Astrocyte of the hippocampus (primary cell): ENCODE measurements around the gene SLC7A7.
"Not testable (repeated sequence)": the region's sequence is repeated elsewhere in the genome, so short reads cannot be mapped to it uniquely, and the experiment has no call there.

Source experiments
- DNase-seq: peaks from one replicate; pipeline ENCODE4 v3.0.0; 2011; ENCODE audit warnings: low read depth, low spot score

The SLC7A7 gene

GRCh38 chr14:22814941-22815713, at the start of gene SLC7A7:
Gene SLC7A7 (minus strand): TSS chr14:22815435. CDS start chr14:22813398, 2,037 bp downstream.
- DNase-seq: peak; percentile 15

GRCh38 chr14:22864979-22865378, 49.7 kb upstream of the SLC7A7 start:
- DNase-seq: no peak

- DNase-seq: no peak
These were observed 46.4 kb upstream of the SLC7A7 start for GRCh38 chr14:22861651-22862050.

GRCh38 chr14:22860377-22860776, 45.1 kb upstream of the SLC7A7 start:
- not testable (repeated sequence) for DNase-seq

GRCh38 chr14:22856428-22856827, 41.2 kb upstream of the SLC7A7 start:
- no peak for DNase-seq

GRCh38 chr14:22854963-22855724, 39.9 kb upstream of the SLC7A7 start:
- DNase-seq: no peak

GRCh38 chr14:22854296-22854695, 39.1 kb upstream of the SLC7A7 start:
- DNase-seq: not testable (repeated sequence)

- peak; percentile 93 for DNase-seq
These were observed 37.9 kb upstream of the SLC7A7 start for GRCh38 chr14:22852940-22853767.

DNA sequence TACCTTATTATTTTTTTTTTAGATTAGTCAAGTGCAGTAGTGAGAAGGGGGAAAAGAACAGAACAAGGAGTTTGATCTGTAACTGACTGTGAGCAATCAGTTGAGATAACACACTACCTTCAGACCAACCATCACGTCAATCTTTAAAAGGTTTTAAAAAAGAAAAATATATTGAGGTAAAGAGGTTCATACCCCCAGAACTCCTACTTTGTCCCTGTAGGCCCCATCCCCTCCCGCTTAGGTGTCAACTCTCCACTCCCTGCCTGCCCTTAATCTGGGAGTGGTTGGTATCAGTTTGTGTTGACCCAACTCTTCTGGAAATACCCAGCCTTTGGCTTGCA, 37.3 kb upstream of the SLC7A7 start:
- DNase-seq: no peak

DNA sequence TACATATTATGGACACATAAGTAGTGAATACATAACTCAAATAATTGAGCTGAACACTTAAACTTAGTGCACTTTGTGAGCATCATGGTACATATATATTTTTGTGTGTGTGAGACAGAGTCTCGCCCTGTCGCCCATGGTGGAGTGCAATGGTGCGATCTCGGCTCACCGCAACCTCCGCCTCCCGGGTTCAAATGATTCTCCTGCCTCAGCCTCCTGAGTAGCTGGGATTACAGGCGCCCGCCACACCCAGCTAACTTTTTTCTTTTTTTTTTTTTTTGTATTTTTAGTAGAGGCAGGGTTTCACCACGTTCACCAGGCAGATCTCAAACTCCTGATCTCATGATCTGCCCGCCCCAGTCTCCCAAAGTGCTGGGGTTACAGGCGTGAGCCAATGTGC, 36.9 kb upstream of the SLC7A7 start:
- not testable (repeated sequence) for DNase-seq

GRCh38 chr14:22850944-22851764, 35.9 kb upstream of the SLC7A7 start:
- DNase-seq: peak; percentile 96

DNA sequence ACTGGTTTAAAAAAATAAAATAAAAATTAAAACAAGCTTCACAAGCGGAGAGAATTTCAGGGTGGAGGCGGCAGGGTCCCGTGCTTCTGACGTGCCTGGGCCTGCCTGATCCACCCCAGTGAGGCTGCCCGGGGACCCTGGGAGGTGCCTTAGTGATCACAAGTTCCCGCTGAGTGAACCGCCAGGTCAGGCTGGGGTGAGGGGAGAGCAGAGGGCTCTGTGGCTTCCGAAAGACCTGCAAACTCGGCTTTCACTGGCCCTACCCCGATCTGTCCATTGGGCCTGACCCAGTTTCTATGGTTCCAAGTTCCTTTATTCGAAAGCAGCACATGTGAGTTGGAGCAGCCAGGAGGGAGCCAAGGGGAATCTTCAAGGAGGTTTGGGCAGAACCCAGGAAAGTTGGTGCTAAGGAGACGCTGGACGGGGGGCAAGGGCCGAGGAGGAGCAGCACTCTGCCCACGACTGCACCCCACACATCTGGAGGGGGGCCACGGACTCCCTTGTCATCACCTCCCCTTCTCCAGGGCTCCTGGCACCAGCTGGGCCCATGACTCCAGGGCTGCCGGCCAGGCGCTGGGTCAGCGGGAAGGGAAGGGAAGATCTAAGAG, 34.1 kb upstream of the SLC7A7 start:
- peak; percentile 44 for DNase-seq

- DNase-seq: peak; percentile 92
These were observed 33.3 kb upstream of the SLC7A7 start for GRCh38 chr14:22848351-22849164.

DNA sequence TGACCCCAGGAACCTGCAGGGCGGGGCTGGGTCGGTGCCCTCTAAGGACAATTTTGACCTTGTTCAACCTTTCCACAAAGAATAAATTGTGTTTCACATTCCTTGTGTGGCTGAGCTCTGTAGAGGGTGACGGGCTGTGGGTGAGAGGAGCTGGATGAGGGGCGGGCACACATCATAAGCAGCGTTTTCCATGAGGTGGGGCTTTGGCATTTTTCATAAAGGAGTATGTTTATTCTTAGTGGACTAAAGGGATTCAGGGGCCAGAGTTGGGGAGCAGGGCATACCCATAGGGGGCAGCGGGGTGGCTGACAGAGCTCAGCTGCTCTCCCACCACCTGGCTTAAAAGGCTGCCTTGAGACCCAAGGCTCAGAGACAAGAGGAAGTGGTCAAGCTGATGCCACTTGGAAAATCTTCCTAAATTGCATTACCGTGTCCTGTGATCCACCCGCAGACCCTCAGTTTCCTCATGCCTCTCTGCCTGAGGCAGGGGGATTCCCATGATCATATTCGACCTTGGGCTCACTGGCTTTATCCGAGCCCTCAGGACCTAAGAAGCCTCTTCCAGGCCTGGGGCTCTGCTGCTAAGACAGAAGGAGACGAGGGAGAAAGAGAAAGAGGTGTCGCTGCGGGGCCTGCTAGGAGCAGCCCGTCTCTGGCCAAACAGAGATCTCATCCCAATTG, 32.6 kb upstream of the SLC7A7 start:
- peak; percentile 37 for DNase-seq

GRCh38 chr14:22846811-22847307, 31.6 kb upstream of the SLC7A7 start:
- DNase-seq: no peak

- no peak for DNase-seq
These were observed 30.8 kb upstream of the SLC7A7 start for GRCh38 chr14:22845821-22846625.

- DNase-seq: no peak
These were observed 29.8 kb upstream of the SLC7A7 start for GRCh38 chr14:22845103-22845394.
